ENCODE data around the gene AADAT.
A peak's percentile ranks its signal among the peaks of the same experiment; 100 is the strongest.
"Not testable (repeated sequence)": the region's sequence is repeated elsewhere in the genome, so short reads cannot be mapped to it uniquely, and the experiment has no call there.

The AADAT gene

DNA sequence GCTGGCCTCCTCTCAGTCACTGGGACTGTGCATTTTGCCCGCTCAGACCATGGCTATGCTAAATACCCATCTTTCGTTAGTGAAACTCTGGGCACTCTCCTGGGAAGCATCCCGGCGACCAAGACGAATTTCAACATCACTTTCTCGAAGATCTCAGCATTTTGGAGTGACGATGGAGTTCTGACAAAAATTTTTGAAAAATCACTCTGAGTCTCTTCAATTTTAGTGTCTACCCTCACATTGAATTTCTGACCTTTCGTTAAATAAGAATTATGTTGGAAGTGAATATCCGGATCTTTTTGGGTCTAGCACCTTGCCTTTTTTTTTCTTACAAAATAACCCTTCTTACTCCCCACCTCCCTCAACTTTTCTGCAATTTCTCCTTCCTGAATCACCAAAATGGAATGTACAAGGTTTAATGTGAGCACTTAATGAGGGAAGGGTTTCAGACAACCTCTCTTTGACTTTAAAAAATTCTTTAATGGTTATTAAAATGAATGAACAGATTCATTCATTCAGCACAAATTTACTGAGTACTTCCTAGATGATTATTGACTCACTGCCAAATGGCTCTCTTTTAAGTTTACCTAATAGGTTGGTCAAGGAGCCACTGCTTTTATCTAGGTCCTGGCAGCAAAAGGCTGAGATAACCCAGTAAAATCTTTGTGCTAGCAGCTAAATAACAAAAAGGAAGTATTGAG lies 746 bp upstream of the AADAT start:
- no peak for DNase-seq (ENCODE audit: low read depth in 2 of 3, low spot score in 2 of 3)

GRCh38 chr4:170089274-170089667 lies 485 bp downstream of the AADAT start:
- DNase-seq (ENCODE audit: low read depth in 2 of 3, low spot score in 2 of 3), result no peak

DNA sequence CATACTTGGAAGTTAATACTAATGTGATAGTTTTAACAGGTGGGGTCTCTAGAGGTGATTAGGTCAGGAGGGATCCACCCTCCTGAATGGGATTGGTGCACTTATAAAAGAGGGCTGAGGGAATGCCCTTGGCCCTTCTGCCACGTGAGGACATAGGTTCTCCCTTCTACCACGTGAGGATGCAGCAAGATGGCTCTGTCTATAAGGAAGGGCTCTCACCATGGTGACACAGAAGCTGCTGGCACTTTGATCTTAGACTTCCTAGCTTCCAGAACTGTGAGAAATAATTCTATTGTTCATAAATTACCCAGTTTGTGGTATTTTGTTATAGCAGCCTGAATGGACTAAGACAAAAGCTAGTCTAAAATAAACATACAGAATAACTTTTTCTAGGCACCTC lies 1.0 kb downstream of the AADAT start:
- DNase-seq (ENCODE audit: low read depth in 2 of 3, low spot score in 2 of 3), result no peak

DNA sequence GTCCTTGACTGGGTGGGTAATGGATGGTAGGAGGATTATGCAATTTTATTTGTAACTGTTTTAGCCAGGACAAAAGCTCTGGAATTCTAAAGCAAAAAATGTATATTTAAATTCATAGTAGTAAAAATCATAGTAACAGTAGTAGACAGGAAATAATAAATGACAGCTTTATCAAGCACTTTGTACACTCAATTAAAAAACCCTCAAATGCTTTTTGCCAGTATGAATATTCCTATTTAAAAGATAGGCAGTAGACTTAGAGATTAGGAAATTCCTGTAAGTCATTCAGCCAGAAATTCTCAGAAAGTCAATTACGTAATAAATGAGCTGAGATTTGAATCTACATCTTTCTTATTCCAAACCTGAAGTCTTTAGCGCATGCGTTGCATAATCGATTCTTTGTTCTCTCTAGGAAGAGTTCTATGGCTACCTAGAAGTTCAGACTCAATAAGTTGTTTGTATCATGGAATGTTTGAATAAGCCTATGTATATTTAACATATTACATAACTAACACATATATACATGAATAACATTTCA lies 2.5 kb downstream of the AADAT start:
- no peak for DNase-seq (ENCODE audit: low read depth in 2 of 3, low spot score in 2 of 3)

DNA sequence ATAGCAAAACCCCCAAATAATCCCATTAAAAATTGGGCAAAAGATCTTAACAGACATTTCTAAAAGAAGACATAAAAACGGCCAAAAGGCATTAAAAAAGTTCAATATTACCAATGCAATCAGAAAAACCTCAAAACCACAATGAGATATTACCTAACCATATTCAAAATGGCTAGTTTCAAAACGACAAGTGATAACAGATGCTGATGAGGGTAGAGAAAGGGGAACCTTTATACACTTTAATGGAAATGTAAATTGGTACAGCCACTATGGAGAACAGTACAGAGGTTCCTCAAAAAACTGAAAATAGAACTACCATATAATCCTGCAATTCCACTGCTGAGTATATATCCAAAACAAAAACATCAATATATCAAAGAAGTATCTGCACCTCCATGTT lies 6.2 kb downstream of the AADAT start:
- no peak for DNase-seq (ENCODE audit: low read depth in 2 of 3, low spot score in 2 of 3)

GRCh38 chr4:170080496-170080895 lies 9.3 kb downstream of the AADAT start:
- DNase-seq (ENCODE audit: low read depth in 2 of 3, low spot score in 2 of 3), result no peak

DNA sequence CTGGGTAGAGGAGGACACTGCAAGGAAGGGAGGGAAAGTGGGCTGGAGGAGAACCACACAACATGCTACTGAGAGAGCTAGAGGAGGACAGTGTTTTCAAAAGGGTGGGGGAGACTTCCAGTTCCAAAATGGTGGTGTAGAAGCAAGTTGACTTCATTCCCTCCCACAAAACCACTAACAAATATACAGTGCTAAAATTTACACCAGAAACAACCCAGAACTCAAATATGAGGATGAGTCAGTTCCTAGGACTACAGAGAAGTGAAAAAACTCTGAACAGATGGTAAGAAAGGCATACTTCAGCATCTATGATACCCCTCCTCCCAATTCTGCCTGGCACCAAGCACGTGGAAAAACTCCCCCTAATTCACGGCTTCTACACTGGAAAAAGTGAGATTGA lies 9.8 kb downstream of the AADAT start:
- no peak for DNase-seq (ENCODE audit: low read depth in 2 of 3, low spot score in 2 of 3)

GRCh38 chr4:170071196-170071595 lies 18.6 kb downstream of the AADAT start:
- no peak for DNase-seq (ENCODE audit: low read depth in 2 of 3, low spot score in 2 of 3)

- DNase-seq (ENCODE audit: low read depth in 2 of 3, low spot score in 2 of 3), result no peak
Measured at GRCh38 chr4:170068438-170069128, 21.2 kb downstream of the AADAT start.

GRCh38 chr4:170059421-170059820 lies 30.3 kb downstream of the AADAT start:
- no peak for DNase-seq (ENCODE audit: low read depth in 2 of 3, low spot score in 2 of 3)

GRCh38 chr4:170058826-170059225 lies 30.9 kb downstream of the AADAT start:
- DNase-seq (ENCODE audit: low read depth in 2 of 3, low spot score in 2 of 3), result no peak

GRCh38 chr4:170057866-170058265 lies 31.9 kb downstream of the AADAT start:
- no peak for DNase-seq (ENCODE audit: low read depth in 2 of 3, low spot score in 2 of 3)

GRCh38 chr4:170052919-170053318 lies 36.8 kb downstream of the AADAT start:
- DNase-seq (ENCODE audit: low read depth in 2 of 3, low spot score in 2 of 3), result no peak

DNA sequence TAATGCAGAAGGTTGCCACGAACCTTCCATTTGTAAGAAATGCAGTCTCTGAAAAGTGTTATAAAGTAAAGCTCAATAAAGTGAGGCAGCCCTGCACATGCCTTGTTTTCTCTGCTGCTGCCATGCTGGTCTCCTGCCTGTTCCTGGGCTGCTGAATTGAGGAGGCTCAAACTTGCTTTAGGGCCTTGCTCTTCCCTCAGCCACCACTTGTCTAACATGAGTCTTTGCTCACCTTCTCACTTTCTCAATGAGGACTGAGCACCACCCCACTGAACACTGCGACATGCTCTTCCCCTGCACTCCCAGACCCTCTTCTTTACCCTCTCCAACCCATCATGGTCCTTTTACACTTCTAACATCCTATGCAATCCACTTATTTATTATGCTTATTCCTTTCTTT lies 38.4 kb downstream of the AADAT start:
- DNase-seq (ENCODE audit: low read depth in 2 of 3, low spot score in 2 of 3), result no peak

DNA sequence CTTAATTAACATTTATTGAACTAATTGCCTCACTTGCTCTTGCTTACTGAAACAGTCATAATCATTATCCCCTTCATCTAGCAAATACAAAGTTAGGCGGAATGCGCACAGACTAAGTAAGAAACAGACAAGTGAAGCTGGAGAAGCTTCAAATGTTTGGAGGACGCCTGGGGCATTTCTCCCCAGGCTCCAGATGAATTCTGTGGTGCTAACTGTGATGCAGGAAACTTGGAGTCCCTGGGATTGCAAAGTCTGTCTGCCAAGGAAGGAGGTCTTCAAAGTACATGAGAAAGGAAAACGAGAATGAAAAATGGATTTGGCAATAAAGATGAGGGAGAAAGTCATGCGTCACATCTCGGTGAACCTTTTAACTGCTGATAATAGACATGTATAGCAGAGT lies 40.0 kb downstream of the AADAT start:
- DNase-seq (ENCODE audit: low read depth in 2 of 3, low spot score in 2 of 3), result no peak

DNA sequence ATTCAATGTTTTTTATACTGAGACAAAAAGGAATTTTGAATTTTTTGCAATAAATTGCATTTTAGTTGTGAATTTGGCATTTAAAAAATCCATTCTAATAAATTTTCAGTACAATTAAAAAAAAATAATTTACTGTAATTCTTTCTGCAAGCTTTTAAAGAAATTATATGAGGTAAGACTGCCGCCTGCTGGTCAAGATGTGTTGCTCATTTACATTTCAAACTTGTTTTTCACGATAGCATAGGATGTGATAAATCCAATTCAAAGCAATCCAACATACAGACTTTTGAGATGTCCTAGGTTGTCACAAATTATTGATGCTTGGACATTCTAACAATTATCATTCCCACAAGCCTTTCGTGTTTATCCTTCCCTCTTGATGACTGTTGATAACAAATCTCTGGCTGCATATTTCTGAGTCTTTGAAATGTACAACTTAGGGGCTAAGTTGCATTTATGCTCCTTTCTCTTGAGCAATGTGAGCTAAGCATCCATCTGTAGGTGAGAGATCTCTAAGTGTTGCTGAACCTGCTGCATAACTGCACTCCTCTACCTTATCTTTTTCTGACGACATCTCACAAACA lies 41.9 kb downstream of the AADAT start:
- DNase-seq (ENCODE audit: low read depth in 2 of 3, low spot score in 2 of 3), result peak in 1 of 3 experiments; percentile 9

- not testable (repeated sequence) for DNase-seq (ENCODE audit: low read depth in 2 of 3, low spot score in 2 of 3)
Measured at GRCh38 chr4:170046156-170046555, 43.6 kb downstream of the AADAT start.

- DNase-seq (ENCODE audit: low read depth in 2 of 3, low spot score in 2 of 3), result no peak
Measured at GRCh38 chr4:170040031-170040680, 49.6 kb downstream of the AADAT start.

- no peak for DNase-seq (ENCODE audit: low read depth in 2 of 3, low spot score in 2 of 3)
Measured at GRCh38 chr4:170038769-170039168, 51.0 kb downstream of the AADAT start.

DNA sequence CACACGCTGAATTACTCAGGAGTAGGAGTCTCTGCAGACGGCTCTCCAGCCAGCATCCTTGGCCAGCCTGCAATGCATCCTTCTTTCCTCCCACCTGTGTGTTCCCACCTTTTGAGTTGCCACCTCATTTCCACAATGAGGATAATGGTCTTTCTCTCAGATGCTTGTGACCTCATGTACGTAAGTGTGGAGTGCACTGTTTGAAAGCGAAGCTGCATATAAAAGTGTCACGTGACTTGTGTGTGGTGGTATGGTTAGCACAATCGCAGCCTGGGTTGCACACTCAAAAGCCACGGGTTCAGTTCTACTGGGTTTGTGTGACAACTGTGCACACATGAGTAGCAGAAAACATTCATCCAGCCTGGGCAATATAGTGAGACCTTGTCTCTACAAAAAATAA lies 51.5 kb downstream of the AADAT start:
- DNase-seq (ENCODE audit: low read depth in 2 of 3, low spot score in 2 of 3), result no peak

GRCh38 chr4:170037481-170037880 lies 52.3 kb downstream of the AADAT start:
- no peak for DNase-seq (ENCODE audit: low read depth in 2 of 3, low spot score in 2 of 3)

DNA sequence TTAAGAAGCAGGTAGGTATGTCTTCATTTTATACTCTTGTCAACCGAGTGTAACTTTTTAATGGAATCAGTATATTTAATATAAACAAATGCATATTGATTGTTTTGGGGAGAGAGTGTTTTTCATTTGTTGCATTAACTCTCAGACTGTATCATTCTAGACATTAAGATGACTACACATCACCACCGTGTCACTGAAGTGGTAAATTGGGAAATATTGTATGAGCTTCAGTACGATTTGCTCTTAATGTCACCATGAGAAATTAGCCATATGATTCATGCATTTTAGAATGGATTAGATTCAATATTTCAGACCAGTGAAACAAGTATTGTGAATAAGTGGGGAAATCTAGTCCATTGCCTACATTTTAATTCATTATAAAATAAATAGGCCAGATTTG lies 53.9 kb downstream of the AADAT start:
- DNase-seq (ENCODE audit: low read depth in 2 of 3, low spot score in 2 of 3), result no peak

All from activated CD8-positive, alpha-beta memory T cell treated with anti-CD3 and anti-CD28 coated beads for 48 hours (primary cell).